Measurements from ENCODE around the gene PRKG1. TPM values are rescaled to one million over a fixed set of nuclear protein-coding genes. Genes with fewer than 3 reads are reported as not detected.

Gene PRKG1
- total RNA-seq, 1 donor, result 19.5 TPM

GRCh38 chr10:51843966-51844365 is 769.7 kb downstream of the PRKG1 start:
- DNase-seq (ENCODE audit: insufficient read length, low spot score, missing footprints), result no peak
- Histone ChIP-seq H3K9me3 (ENCODE audit: low read depth, low read length) (no peaks in the 10 kb centered on the region), H3K79me2 (ENCODE audit: insufficient read depth, low read length) (no peaks in the 10 kb centered on the region), H3K4me1 (ENCODE audit: insufficient read depth, low read length) (no peaks in the 10 kb centered on the region), H3K4me3 (ENCODE audit: insufficient read depth, low read length) (no peak overlapping the region), H3K27ac (ENCODE audit: low read depth, low read length) (no peak overlapping the region), H4K20me1 (ENCODE audit: insufficient read depth, low read length) (no peaks in the 10 kb centered on the region), H3K36me3 (ENCODE audit: insufficient read depth, low read length) (no peaks in the 10 kb centered on the region), H2AFZ (ENCODE audit: low read length) (no peak overlapping the region), H3K27me3 (ENCODE audit: insufficient read depth, low read length) (no peaks in the 10 kb centered on the region), H3K4me2 (ENCODE audit: insufficient read depth, low read length) (no peak overlapping the region)
- TF ChIP-seq CTCF (IDR thresholded peaks at IDR 0.05; ENCODE audit: extremely low read depth, low read depth, low read length), result no peak

GRCh38 chr10:51846856-51847506 is 772.7 kb downstream of the PRKG1 start:
- Histone ChIP-seq H3K36me3 (ENCODE audit: insufficient read depth, low read length) (no peaks in the 10 kb centered on the region), H3K9me3 (ENCODE audit: low read depth, low read length) (no peaks in the 10 kb centered on the region), H4K20me1 (ENCODE audit: insufficient read depth, low read length) (no peaks in the 10 kb centered on the region), H3K4me3 (ENCODE audit: insufficient read depth, low read length) (no peak overlapping the region), H3K79me2 (ENCODE audit: insufficient read depth, low read length) (no peaks in the 10 kb centered on the region), H2AFZ (ENCODE audit: low read length) (no peak overlapping the region), H3K27ac (ENCODE audit: low read depth, low read length) (no peak overlapping the region), H3K4me1 (ENCODE audit: insufficient read depth, low read length) (no peaks in the 10 kb centered on the region), H3K27me3 (ENCODE audit: insufficient read depth, low read length) (no peaks in the 10 kb centered on the region), H3K4me2 (ENCODE audit: insufficient read depth, low read length) (no peak overlapping the region)
- no peak for TF ChIP-seq CTCF (IDR thresholded peaks at IDR 0.05; ENCODE audit: extremely low read depth, low read depth, low read length)
- no peak for DNase-seq (ENCODE audit: insufficient read length, low spot score, missing footprints)

- no peak overlapping the region for H3K27ac ChIP-seq (ENCODE audit: low read depth, low read length)
- H3K27me3 ChIP-seq (ENCODE audit: insufficient read depth, low read length), result no peaks in the 10 kb centered on the region
- H2AFZ ChIP-seq (ENCODE audit: low read length), result no peak overlapping the region
- no peaks in the 10 kb centered on the region for H3K9me3 ChIP-seq (ENCODE audit: low read depth, low read length)
- no peaks in the 10 kb centered on the region for H3K36me3 ChIP-seq (ENCODE audit: insufficient read depth, low read length)
- no peak overlapping the region for H3K4me3 ChIP-seq (ENCODE audit: insufficient read depth, low read length)
- no peaks in the 10 kb centered on the region for H3K4me1 ChIP-seq (ENCODE audit: insufficient read depth, low read length)
- no peak overlapping the region for H3K4me2 ChIP-seq (ENCODE audit: insufficient read depth, low read length)
- no peak for DNase-seq (ENCODE audit: insufficient read length, low spot score, missing footprints)
- H3K79me2 ChIP-seq (ENCODE audit: insufficient read depth, low read length), result no peaks in the 10 kb centered on the region
- no peaks in the 10 kb centered on the region for H4K20me1 ChIP-seq (ENCODE audit: insufficient read depth, low read length)
- no peak for TF ChIP-seq CTCF (IDR thresholded peaks at IDR 0.05; ENCODE audit: extremely low read depth, low read depth, low read length)
These were observed 778.0 kb downstream of the PRKG1 start for GRCh38 chr10:51852297-51852696.

- H3K4me2 ChIP-seq (ENCODE audit: insufficient read depth, low read length), result no peak overlapping the region
- H3K4me3 ChIP-seq (ENCODE audit: insufficient read depth, low read length), result no peak overlapping the region
- peaks cover 3% of the 10 kb centered on the region for H3K4me1 ChIP-seq (ENCODE audit: insufficient read depth, low read length)
- H4K20me1 ChIP-seq (ENCODE audit: insufficient read depth, low read length), result no peaks in the 10 kb centered on the region
- H2AFZ ChIP-seq (ENCODE audit: low read length), result no peak overlapping the region
- no peaks in the 10 kb centered on the region for H3K36me3 ChIP-seq (ENCODE audit: insufficient read depth, low read length)
- H3K9me3 ChIP-seq (ENCODE audit: low read depth, low read length), result no peaks in the 10 kb centered on the region
- no peaks in the 10 kb centered on the region for H3K27me3 ChIP-seq (ENCODE audit: insufficient read depth, low read length)
- no peaks in the 10 kb centered on the region for H3K79me2 ChIP-seq (ENCODE audit: insufficient read depth, low read length)
- no peak overlapping the region for H3K27ac ChIP-seq (ENCODE audit: low read depth, low read length)
- no peak for DNase-seq (ENCODE audit: insufficient read length, low spot score, missing footprints)
- TF ChIP-seq CTCF (IDR thresholded peaks at IDR 0.05; ENCODE audit: extremely low read depth, low read depth, low read length), result no peak
These were observed 783.0 kb downstream of the PRKG1 start for GRCh38 chr10:51857305-51857704.
